HK-2 (cell line): ENCODE results near the gene CLGN.

Experiments
- DNase-seq: peaks from one replicate; pipeline ENCODE4 v3.0.0-alpha.2; 2018; ENCODE audit not compliant: unreplicated experiment

Gene CLGN

GRCh38 chr4:140374130-140374477 is 53.3 kb downstream of the CLGN start:
- DNase-seq: no peak

- DNase-seq: peak; percentile 99
These were observed 53.9 kb downstream of the CLGN start, which contains the start of gene SCOC for GRCh38 chr4:140373328-140374129. TSS of gene SCOC (plus strand) at chr4:140373646. CDS start at chr4:140379171, 5,525 bp downstream.

DNA sequence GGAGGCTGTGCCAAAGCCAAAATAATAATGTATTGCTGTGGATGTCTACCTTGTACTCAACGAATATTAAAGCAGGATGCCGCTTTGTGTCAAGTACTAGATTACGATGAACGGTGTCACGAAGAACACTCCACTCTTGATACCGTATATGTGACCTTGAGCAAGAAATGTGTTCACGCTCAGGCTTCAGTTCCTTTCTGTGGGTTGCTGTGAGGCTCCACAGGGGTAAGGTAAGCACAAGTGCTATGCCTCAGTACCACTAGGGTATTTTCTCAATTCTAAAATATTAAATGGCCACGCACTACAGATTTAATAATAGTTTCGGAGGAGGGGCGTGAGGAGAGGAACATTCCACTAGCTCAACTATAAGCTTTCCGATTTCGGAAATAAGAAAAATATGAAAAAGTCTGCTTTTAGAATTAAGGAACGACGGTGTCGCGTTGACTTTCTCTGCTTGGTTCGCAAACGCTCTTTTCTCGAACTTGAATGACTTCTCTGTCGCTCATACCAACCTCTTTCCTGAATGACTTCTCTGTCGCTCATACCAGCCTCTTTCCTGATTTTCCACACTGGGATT is 54.6 kb downstream of the CLGN start:
- peak; percentile 15 for DNase-seq

DNA sequence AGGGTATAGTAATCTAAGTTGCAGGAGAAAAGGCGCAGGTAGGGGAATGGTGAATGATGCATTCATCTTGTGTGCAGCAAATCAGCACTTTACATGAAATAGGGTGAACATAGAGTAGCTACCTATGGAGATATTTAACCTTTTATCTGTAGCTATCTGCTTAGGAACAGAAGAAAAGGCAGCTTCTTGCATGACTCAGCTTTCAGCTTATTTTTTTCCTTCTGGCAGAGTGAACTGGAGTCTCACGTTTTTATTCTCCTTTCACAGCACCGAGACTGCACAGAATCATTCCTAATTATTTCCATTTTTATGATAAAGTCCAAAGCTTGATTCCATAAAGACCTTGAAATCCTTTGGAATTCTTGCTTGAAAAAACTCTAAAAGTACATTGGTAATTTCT is 58.8 kb downstream of the CLGN start:
- DNase-seq: no peak

GRCh38 chr4:140367738-140368137 is 59.7 kb downstream of the CLGN start:
- peak; percentile 10 for DNase-seq

- DNase-seq: no peak
These were observed 63.9 kb downstream of the CLGN start for GRCh38 chr4:140363558-140363957.

DNA sequence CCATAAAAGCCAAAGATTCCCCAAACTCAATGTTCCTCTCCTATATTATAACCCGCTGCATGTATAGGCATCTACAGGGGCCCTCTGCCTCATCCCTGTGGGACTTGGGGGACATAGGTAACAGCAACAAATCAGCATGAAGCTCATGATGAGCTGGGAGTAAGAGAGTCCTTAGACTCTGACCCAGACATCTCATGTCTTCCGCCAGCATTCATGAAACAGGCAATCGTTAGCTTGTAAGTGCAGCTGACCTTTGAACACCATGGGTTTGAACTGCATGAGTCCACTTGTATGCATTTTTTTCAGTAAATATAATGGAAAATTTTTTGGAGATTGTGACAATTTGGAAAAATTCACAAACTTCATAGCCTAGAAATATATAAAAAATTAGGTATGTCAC is 64.4 kb downstream of the CLGN start:
- no peak for DNase-seq

DNA sequence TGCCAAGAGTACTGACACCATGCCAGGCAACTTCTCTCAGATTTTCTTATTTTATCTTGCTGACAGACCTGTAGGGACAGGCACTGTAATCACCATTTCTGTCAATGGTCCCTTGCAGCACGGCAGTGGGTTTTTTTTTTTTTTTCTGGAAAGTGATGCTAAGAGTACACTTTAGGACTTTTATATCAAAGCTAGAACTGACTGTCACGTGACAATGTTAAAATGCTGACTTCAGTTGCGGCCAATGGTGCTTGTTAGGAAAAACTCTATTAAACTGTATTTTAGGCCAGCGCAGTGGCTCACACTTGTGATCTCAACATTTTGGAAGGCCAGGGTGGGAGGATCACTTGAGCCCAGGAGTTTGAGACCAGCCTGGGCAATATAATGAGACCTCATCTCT is 66.3 kb downstream of the CLGN start:
- DNase-seq: no peak

GRCh38 chr4:140359562-140360427 is 67.7 kb downstream of the CLGN start:
- DNase-seq: peak; percentile 75

DNA sequence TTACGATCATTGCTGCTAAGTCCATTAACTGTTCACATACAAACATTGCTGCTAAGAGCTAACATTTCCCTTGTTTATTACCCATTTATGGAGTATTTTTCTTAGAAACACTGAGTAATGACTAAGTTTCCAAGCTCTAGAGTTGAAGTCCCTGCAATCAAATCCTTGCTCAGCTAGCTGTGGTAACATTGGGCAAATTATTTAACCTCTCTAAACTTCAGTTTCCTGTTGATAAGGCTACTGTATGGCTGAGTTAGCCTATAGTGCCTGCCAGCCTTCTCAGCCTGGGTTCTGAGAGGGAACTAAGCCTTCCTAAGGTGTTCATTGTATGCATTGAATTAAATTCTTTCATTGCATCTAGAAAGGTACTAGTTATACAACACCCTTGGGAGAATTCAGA is 69.2 kb downstream of the CLGN start:
- no peak for DNase-seq

DNA sequence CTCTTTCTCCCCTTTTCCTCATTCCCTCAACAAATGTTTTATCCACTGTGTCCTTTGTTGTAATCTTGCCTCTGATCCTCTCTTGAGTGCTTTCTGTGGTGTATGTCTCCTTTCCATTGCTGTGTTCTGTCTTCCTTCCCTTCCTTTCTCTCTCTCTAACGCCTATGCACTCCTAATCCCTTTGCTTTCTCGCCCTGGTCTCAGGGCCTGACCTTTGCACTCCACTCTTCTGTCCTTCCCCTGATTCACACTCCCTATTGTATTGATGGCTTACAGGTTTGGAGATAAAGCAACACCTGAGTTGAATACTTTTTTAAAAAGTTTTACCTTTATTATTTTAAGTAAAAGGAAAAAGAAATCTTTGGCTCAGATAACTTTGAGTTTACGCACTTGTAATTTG is 69.6 kb downstream of the CLGN start:
- DNase-seq: no peak

DNA sequence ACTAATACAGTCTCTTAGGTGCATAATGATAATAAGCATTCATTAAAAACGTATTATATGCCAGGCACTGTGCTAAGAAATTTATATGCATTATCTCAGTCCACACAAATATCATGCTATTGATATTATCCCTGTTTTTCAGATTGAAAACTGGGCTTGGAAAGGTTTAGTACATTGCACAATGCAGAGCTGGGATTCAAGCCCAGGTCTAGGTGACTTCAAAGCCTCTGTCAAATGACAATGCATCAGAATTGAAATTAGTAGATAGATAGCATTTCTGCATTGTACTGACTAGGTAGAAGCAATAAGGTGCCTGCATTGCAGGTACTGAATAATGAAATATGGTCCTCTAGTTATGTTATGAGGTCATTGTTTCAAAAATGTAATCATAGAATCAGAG is 72.2 kb downstream of the CLGN start:
- no peak for DNase-seq

GRCh38 chr4:140353786-140354185 is 73.7 kb downstream of the CLGN start:
- no peak for DNase-seq

DNA sequence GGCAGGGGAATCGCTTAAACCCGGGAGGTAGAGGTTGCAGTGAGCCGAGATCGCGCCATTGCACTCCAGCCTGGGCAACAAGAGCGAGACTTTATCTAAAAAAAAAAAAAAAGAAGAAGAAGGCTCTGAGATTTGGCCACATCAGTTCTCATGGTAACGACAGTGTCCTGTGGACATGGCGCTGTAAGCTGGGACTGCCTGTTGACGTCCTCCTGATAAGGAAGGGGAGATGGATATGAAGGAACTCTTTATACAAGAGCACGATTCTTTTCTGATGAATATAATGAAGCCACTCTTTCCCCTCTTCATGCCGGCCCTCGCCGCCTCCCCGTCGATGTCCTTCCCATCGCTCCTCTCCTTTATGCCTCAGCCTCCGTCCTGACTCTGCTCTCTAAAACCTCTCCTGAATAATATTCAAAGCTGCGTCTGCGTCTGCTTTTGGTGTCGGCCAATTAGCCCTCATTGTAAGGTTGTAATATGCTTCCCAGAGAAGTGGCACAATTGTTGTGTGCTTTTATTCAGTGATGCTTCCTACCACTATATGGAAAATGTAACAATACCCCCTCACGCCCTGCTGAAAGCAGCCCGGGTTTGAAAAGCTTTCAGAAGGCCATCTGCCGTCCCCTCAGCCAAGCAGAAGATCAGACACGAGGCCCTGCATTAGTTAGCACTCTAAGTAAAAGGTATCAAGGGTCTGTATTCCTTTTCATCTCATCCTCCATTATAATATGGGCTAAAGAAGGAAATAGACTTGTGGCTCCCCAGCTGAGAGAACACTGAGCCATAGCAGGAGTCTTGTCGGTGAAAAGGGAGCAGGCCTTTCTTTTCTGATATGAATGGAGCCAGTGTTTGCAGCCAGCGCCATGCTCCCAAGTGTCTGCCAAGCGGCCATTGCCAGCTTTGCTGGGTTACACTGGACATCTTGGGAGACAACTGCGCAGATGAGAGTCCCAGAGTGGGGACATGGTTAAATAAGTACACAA is 76.1 kb downstream of the CLGN start:
- no peak for DNase-seq

DNA sequence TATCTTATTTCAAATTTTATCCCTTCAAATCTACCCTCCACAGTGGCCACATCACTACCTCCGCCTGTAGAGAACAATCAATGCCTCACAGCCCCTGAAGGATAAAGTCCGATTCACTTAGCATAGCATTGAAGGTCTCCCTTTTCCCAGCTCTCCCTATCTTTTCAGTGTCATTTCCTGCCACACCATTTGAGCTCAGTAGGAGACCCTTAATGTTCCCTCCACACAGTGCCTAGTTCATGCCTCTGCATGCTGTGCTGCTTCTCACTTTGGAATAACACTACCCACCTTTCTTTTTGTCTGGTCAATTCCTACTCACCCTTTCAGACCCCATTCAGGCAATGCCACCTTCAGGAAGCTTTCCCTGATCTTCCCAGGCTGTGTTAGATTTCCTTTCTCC is 77.6 kb downstream of the CLGN start:
- no peak for DNase-seq

- DNase-seq: no peak
These were observed 81.3 kb downstream of the CLGN start for GRCh38 chr4:140346136-140346535.

- no peak for DNase-seq
These were observed 82.8 kb downstream of the CLGN start for GRCh38 chr4:140344621-140345020.

- no peak for DNase-seq
These were observed 83.3 kb downstream of the CLGN start for GRCh38 chr4:140344101-140344500.

DNA sequence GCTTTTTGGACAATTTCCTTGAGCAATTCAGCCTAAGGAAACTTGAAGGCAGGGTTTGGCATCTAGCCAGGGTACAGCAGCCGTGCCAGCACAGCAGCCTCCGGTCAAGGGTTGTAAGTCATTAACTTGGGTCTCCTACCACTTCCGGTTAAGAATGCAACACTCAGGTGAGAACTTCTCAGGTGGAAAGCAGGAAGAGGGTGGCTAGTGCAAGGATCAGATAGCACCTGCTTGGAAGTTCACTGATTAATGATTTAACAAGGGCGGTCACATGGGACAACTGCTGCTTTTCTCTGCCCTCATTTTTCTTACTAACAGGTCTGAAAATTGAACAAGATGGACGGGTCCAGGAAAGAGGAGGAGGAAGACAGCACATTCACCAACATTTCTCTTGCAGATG is 84.1 kb downstream of the CLGN start:
- DNase-seq: peak; percentile 64

- DNase-seq: no peak
These were observed 84.8 kb downstream of the CLGN start for GRCh38 chr4:140342620-140343019.
